Measurements from ENCODE around the gene SLC27A1. TPM values are rescaled to one million over a fixed set of nuclear protein-coding genes. Genes with fewer than 3 reads are reported as not detected.

SLC27A1 gene
- total and polyA plus RNA-seq, 12 donors: 4.9 to 107 (median 56.0) TPM

DNA sequence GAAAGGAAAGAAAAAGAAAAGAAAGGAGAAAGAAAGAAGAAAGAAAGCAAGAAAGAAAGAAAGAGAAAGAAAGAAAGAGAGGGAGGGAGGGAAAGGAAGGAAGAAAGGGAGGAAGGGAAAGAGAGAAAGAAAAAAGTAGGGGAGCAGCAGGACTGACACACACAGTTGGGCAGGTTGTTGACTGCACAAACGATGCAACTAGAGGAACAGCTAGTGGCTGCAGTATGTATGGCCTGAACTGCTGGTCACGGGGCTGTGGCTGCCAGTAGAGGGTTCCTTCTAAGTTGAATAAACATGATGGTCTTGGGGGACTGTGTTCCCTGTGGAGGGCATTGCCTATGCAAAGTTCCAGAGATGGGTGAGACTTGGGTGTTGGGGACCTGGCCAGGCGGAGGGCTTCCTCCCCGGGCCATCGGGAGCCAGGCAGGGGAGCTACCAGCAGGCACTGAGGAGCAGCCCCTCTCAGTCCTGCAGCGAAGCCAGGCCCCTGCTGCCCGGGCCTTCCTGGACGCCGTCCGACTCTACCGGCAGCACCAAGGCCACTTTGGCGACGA, 68.4 kb downstream of the SLC27A1 start:
- Histone ChIP-seq H3K36me3 (replicated peaks in 1 of 2) (no peaks in the 10 kb centered on the region), H3K9me3 (replicated peaks in 1 of 3) (no peaks in the 10 kb centered on the region), H3K4me3 (peak overlapping the region in 2 of 4 donors; percentile 21 to 55), H3K27ac (peak overlapping the region in 2 of 5 donors; percentile 63 to 82), H3K27me3 (no peaks in the 10 kb centered on the region), H3K4me1 (replicated peaks in 1 of 2) (peaks cover 9 to 10% of the 10 kb centered on the region in 2 donors)
- WGBS, 4 donors: 6 to 13% (median 9%) methylated on average over 5 to 13 of the region's 13 CpGs
- no peak for TF ChIP-seq POLR2A (IDR thresholded peaks at IDR 0.05)
- TF ChIP-seq, protein P1, sequence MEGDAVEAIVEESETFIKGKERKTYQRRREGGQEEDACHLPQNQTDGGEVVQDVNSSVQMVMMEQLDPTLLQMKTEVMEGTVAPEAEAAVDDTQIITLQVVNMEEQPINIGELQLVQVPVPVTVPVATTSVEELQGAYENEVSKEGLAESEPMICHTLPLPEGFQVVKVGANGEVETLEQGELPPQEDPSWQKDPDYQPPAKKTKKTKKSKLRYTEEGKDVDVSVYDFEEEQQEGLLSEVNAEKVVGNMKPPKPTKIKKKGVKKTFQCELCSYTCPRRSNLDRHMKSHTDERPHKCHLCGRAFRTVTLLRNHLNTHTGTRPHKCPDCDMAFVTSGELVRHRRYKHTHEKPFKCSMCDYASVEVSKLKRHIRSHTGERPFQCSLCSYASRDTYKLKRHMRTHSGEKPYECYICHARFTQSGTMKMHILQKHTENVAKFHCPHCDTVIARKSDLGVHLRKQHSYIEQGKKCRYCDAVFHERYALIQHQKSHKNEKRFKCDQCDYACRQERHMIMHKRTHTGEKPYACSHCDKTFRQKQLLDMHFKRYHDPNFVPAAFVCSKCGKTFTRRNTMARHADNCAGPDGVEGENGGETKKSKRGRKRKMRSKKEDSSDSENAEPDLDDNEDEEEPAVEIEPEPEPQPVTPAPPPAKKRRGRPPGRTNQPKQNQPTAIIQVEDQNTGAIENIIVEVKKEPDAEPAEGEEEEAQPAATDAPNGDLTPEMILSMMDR (IDR thresholded peaks at IDR 0.05): no peak
- intact Hi-C loops (cut with DNase I): no loop called here
- no peak for DNase-seq

- no peaks in the 10 kb centered on the region for H3K9me3 ChIP-seq (replicated peaks in 1 of 3)
- TF ChIP-seq, protein P1 (IDR thresholded peaks at IDR 0.05): peak; percentile 17 to 51 (median 33)
- peak in 1 of 2 donors; percentile 52 for TF ChIP-seq POLR2A (IDR thresholded peaks at IDR 0.05)
- H3K27me3 ChIP-seq: no peaks in the 10 kb centered on the region
- H3K4me3 ChIP-seq: peak overlapping the region in 3 of 4 donors; percentile 0 to 55 (median 21)
- intact Hi-C loops (cut with DNase I): no loop called here
- DNase-seq: peak; percentile 96 to 100 (median 99)
- H3K4me1 ChIP-seq (replicated peaks in 1 of 2): peaks cover 9 to 10% of the 10 kb centered on the region in 2 donors
- WGBS, 4 donors: 0 to 2% (median 1%) methylated on average over 35 to 82 of the region's 82 CpGs
- H3K27ac ChIP-seq: peak overlapping the region in 2 of 5 donors; percentile 63 to 82
- no peaks in the 10 kb centered on the region for H3K36me3 ChIP-seq (replicated peaks in 1 of 2)
These were observed 69.2 kb downstream of the SLC27A1 start for GRCh38 chr19:17539238-17540117.

DNA sequence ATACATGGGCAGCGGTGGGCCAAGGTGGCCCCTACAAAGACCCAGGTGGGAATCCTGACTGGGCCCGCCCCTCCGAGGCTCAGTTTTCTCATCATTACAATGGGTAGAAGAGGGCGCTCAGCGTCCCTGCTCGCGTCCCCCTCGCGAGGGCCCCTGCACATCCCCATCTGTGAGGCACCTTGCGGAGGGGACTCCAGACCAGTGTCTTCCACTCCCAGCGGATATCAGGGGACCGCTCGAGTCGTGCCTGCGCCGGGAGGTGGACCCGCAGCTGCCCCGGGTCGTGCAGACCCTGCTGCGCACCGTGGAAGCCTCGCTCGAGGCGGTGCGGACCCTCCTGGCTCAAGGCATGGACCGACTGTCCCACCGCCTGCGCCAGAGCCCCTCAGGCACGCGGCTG, 69.8 kb downstream of the SLC27A1 start:
- TF ChIP-seq POLR2A (IDR thresholded peaks at IDR 0.05): no peak
- TF ChIP-seq, protein P1 (IDR thresholded peaks at IDR 0.05): no peak
- H3K4me3 ChIP-seq: no peak overlapping the region
- H3K27ac ChIP-seq: peak overlapping the region in 1 of 5 donors; percentile 82
- no peaks in the 10 kb centered on the region for H3K36me3 ChIP-seq (replicated peaks in 1 of 2)
- intact Hi-C loops (cut with DNase I): no loop called here
- no peaks in the 10 kb centered on the region for H3K27me3 ChIP-seq
- 73 to 83% (median 77%) methylated on average over 15 to 30 of the region's 30 CpGs for WGBS, 4 donors
- H3K9me3 ChIP-seq (replicated peaks in 1 of 3): no peaks in the 10 kb centered on the region
- DNase-seq: no peak
- H3K4me1 ChIP-seq (replicated peaks in 1 of 2): peaks cover 9 to 10% of the 10 kb centered on the region in 2 donors

DNA sequence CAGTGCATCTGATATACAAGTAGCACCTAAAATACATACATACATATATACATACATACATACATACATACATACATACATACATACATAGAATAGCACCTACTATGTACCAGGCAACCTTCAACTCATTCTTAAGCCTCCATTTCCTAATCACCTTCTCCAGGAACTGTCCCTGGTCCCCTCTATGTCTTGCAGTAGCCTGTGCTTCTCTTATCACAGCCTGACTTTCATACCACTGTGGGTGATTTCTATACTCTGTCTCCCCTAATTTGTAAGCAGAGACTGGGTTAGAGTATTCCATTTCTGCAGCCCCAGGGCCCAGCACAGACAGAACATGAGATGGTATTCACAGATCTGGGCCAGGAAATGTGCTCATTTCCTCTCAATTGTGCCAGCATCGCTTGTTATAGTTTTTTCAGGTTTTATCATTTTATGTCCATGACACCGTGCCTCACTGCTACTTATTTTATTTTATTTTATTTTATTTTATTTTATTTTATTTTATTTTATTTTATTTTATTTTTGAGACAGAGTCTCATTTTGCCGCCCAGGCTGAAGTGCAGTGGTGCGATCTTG, 70.9 kb downstream of the SLC27A1 start:
- H3K4me3 ChIP-seq: no peak overlapping the region
- H3K4me1 ChIP-seq (replicated peaks in 1 of 2): peaks cover 9 to 10% of the 10 kb centered on the region in 2 donors
- 81 to 86% (median 82%) methylated on average over 4 of the region's 4 CpGs for WGBS, 4 donors
- no peak for DNase-seq
- H3K9me3 ChIP-seq (replicated peaks in 1 of 3): no peaks in the 10 kb centered on the region
- no peaks in the 10 kb centered on the region for H3K36me3 ChIP-seq (replicated peaks in 1 of 2)
- TF ChIP-seq, protein P1 (IDR thresholded peaks at IDR 0.05): no peak
- no peak for TF ChIP-seq POLR2A (IDR thresholded peaks at IDR 0.05)
- H3K27me3 ChIP-seq: no peaks in the 10 kb centered on the region
- intact Hi-C loops (cut with DNase I): no loop called here
- no peak overlapping the region for H3K27ac ChIP-seq
